Inferior parietal cortex (tissue), 1 donor: ENCODE measurements around the gene TBP.
"Not testable (repeated sequence)": the region's sequence is repeated elsewhere in the genome, so short reads cannot be mapped to it uniquely, and the experiment has no call there.

ENCODE experiments used
- DNase-seq: peaks from one replicate; pipeline ENCODE4 v3.0.0-alpha.2; 2016; ENCODE audit errors: extremely low spot score

Gene TBP

DNA sequence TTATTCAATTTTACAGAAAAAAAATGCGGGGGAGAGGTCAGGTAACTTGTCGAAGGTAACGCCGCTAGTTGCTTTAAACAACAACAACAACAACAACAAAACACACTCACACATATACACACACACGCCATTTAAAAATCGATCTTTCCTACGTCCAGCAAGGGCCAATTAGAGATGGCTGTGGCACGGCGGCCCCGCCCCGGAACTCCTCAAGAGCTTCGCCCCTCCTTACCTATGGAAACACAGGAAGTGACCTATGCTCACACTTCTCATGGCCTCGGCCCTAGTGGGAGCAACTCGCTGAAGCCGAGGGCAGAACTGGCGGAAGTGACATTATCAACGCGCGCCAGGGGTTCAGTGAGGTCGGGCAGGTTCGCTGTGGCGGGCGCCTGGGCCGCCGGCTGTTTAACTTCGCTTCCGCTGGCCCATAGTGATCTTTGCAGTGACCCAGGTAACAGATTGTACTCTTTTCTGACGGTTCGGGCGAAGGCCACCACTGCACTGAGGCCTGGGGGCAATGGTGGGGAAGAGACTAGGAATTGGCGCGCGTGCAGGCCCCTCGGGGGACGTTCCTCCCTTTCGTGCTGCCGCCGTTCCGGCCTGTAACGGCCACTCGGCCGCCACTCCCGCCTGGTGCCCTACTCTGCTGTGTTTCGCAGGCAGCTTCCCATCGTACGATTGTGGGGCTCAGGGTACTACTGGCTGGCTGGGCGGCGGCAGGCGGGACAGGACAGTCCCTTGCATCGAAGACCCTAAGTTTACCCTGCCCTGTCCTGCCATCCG, at the start of gene TBP:
Gene TBP (plus strand): TSS at position 357 of the 783 bp plus-strand sequence. CDS start 2,661 bp downstream, outside the sequence.
- DNase-seq: peak; percentile 100

DNA sequence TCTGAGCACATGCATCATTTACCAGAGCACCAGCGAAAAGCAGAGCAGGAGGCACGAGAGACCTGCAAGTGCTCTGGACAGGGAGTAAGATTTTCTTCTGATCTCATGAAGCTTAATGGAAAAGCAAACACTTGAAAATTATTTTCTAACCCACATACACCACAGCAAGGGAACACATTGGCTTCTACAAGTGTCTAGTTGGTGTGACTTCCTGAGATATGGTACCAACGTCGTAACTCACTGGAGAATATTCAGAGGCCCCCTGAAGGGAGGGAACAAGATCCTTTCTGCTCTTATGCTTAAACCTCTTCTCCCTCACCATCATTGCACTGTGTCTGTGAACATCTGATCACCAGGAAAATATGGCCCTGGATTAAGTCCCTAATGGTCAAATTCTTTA, 49.7 kb upstream of the TBP start:
- no peak for DNase-seq

GRCh38 chr6:170505306-170505705, 48.9 kb upstream of the TBP start:
- DNase-seq: no peak

- DNase-seq: no peak
Measured at GRCh38 chr6:170506446-170506845, 47.7 kb upstream of the TBP start.

- DNase-seq: not testable (repeated sequence)
Measured at GRCh38 chr6:170507728-170508127, 46.4 kb upstream of the TBP start.

GRCh38 chr6:170508275-170508674, 45.9 kb upstream of the TBP start:
- DNase-seq: not testable (repeated sequence)

GRCh38 chr6:170508892-170509722, 45.1 kb upstream of the TBP start:
- not testable (repeated sequence) for DNase-seq

- DNase-seq: no peak
Measured at GRCh38 chr6:170509723-170510018, 44.5 kb upstream of the TBP start.

DNA sequence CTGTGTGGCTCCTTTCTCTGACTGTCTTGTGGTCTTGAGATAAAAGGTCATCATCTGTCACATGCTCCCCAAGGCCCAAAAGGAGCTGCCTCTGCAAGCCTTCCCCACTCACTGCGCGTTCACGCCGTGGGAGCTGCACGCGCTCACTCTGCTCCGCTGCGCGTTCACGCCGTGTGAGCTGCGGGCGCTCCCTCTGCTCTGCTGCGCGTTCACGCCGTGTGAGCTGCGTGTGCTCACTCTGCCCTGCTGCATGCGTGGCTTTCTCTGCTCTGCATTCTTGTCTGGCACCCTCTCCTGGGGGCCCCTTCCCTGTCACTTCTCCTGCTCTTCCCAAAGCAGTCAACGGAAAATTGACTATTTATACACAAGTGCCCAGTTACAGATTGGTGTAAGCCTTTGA, 43.5 kb upstream of the TBP start:
- DNase-seq: no peak

- no peak for DNase-seq
Measured at GRCh38 chr6:170512249-170512648, 41.9 kb upstream of the TBP start.

DNA sequence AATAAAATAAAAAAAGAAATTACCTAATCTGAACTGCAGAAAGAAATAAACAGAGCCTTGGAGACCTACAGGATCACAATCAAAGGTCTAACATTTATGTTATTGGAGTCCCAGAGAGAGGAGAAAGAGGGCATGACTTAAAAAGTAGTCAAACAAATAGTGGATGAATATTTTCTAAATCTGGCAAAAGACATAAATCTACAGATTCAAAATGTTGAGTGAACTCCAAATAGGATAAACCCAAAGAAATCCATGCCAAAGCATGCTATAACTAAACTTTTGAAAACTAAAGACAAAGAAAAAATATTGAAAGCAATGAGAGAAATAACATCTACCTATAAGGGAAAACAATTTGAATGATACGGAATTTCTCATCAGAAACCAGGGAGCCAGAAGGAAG, 39.3 kb upstream of the TBP start:
- DNase-seq: no peak

DNA sequence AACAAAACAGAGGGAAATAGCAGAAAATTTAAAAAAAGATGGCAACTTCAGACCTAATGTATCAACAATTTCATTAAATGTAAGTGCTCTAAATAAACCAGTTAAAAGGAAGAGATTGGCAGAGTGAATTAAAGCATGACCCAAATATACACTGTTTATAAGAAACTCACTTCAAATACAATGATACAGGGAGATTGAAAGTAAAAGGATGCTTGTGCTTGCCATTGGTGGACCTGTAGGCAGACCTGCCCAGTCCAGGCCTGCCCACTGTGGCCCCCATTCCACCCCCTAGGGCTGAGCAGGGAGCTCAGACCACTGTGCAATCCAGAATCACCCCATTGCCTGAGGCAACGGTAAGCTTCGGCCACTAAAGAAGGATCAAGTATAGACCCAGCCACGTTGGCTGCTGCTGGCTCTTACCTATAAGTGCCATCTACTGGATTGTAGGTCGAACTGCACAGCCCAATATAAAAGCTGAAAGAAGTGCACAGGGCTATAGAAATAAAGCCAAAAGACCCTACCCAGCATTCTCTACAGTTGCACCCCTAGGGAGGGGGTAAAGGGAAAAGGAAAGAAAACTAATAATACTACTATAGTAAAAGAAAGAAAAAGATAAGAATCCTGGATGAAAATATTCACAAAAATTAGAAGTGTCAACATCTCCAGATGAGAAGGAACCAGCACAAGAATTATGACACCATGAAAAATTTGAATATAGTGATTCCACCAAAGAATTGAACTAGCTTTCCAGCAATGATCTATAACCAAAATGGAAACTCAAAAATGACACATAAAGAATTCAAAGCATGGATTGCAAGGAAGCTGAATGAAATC, 37.2 kb upstream of the TBP start:
- DNase-seq: no peak

GRCh38 chr6:170522565-170523183, 31.5 kb upstream of the TBP start:
- DNase-seq: no peak

- no peak for DNase-seq
Measured at GRCh38 chr6:170523256-170524171, 30.7 kb upstream of the TBP start.

GRCh38 chr6:170524172-170524502, 30.0 kb upstream of the TBP start:
- DNase-seq: no peak

GRCh38 chr6:170525795-170526194, 28.4 kb upstream of the TBP start:
- DNase-seq: no peak

- not testable (repeated sequence) for DNase-seq
Measured at GRCh38 chr6:170527995-170528394, 26.2 kb upstream of the TBP start.

DNA sequence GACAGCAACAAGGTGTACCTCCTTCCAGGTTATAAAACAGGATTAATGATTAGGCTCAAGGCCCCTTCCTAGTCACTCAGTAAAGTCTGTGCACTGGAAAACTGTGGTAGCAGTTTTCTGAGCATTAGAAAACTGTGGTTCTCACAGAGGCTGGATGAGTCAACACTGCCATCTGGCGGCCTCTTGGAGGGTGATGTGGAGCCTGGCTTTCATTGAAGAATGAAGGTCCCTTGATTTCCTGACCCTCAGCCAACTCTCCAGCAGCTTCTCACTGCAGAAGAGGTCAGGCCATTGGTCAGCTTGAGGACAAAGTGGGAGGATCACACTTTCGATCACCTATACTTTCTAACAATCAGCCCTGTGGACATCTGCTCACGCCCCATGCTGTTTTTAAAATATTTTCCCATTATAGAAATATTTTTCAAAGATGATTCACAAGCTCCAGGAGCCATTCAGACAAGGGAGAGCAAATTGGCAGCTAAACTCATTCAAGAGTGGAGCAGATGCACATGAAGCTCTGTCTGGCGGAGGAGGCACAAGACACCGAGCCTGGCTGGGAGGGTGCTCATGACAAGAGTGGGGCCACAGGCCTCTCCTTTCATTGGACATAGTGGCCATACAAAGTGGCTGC, 24.2 kb upstream of the TBP start:
- peak; percentile 93 for DNase-seq

DNA sequence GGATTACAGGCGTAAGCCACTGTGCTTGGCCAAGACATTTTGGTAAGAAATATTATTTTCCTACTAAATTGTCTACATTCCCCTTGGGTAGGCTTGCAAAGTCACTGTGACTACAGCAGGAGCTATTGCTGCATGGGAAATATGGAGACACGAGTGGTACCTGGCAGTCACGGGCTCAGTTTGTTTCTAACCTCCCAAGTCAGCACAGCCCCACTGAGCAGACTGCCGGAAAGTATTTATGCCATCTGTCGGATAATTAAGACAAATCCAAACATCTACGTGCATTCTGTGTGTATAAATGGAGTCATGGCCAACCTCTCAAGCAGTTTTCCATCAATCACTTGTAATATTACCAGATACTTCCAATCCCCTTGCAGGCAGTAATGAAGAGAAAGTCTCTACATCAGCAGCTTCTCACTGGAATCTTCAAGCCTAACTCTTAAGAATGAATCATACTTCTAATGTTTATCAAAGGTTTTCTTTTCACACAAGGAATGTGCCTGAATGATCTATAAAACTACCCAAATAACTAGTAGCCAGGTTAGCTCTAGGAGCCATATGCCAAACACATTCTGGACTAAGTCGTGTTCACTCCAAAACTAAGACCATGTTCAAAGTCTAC, 21.2 kb upstream of the TBP start:
- no peak for DNase-seq

DNA sequence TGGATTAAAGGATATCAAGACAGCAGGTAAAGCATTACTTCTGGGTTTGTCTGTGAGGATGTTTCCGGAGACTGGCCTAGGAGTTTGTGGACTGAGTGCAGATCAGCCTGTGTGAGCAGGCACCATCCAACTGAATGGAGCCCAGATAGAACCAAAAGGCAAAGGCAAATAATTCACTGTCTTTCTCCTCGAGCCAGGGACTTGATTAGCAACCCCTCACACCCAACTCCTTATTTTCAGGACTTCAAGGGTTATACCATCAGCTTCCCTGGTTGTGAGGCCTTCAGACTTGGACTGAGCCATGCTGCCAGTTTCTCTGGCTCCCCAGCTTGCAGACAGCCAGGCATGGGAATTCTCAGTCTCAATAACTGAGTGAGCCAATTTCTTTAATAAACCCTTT, 20.4 kb upstream of the TBP start:
- no peak for DNase-seq
